Body of pancreas (tissue), 4 donors: ENCODE data around the gene PSEN1.

Experiments used
- POLR2A ChIP-seq, 3 donors: fragments of 450-650 bp; IDR thresholded peaks; one replicate each; pipeline ENCODE4 v1.6.1; 2016; ENCODE audit warnings: antibody characterized with exemption in 3 of 3, mild to moderate bottlenecking in 2 of 3
- TF ChIP-seq, protein P1 (sequence below), 7 experiments: fragments of 450-650 bp in 4 of 7; fragments of 200-600 bp in 3 of 7; sonication (generic) in 3 of 7; IDR thresholded peaks; one replicate each; pipeline ENCODE4 v1.5.1; 2016 to 2019; ENCODE audit warnings: antibody characterized with exemption in 7 of 7

DNA sequence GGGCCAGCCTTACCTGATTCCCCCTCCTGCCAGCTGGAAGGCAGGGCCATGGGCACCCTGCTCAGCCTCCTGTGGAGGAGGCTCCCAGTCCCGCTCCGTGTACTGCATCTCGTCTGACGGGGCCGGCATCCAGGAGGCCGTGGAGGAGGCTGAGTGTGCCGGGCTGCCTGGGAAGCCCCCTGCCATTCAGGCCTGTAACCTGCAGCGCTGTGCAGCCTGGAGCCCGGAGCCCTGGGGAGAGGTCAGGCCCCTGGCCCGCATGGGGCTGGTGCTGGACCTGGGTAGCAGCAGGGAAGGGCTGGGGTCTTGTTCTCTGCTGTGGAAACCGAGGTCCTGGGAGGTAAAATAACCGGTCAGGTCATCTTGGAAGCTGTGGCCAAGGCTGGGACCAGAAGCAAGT is 117.4 kb downstream of the PSEN1 start:
- TF ChIP-seq, protein P1, sequence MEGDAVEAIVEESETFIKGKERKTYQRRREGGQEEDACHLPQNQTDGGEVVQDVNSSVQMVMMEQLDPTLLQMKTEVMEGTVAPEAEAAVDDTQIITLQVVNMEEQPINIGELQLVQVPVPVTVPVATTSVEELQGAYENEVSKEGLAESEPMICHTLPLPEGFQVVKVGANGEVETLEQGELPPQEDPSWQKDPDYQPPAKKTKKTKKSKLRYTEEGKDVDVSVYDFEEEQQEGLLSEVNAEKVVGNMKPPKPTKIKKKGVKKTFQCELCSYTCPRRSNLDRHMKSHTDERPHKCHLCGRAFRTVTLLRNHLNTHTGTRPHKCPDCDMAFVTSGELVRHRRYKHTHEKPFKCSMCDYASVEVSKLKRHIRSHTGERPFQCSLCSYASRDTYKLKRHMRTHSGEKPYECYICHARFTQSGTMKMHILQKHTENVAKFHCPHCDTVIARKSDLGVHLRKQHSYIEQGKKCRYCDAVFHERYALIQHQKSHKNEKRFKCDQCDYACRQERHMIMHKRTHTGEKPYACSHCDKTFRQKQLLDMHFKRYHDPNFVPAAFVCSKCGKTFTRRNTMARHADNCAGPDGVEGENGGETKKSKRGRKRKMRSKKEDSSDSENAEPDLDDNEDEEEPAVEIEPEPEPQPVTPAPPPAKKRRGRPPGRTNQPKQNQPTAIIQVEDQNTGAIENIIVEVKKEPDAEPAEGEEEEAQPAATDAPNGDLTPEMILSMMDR (IDR thresholded peaks at IDR 0.05), result no peak
- TF ChIP-seq POLR2A (IDR thresholded peaks at IDR 0.05), result no peak
